Heart left ventricle (tissue), 13 donors: ENCODE data around the gene GOSR2.

Experiments used
- POLR2A ChIP-seq, 2 donors: fragments of 450-650 bp; IDR thresholded peaks; one replicate each; pipeline ENCODE4 v1.6.1; 2017; ENCODE audit warnings: antibody characterized with exemption in 2 of 2, mild to moderate bottlenecking in 2 of 2, moderate library complexity in 2 of 2
- TF ChIP-seq, protein P1 (sequence below), 12 donors: fragments of 200-600 bp; sonication (generic) in 4 of 12; IDR thresholded peaks; one replicate each; pipeline versions ENCODE4 v1.5.0 to v1.8.0; 2018 to 2022; ENCODE audit warnings: antibody characterized with exemption in 12 of 12, mild to moderate bottlenecking in 5 of 12
- donor health status: ischemic (EF 13 %, LVEDD 7.1; RV severe dilation, severe dysfunction).
- donor health status: DM: no; HTN: yes; CAD: no.
- donor health status: DM: no; HTN: no; CAD: no.
- donor health status: ischemic (EF 25% LVEDD 6.9; RV normal size, moderate dysfunction).
- donor health status: ischemic (EF 25% LVEDD 5.7; RV mildly dilated, moderate dysfunction).
- donor health status: ischemic (EF 35%, LVEDD 5.7; RV mildly dilated, moderate dysfunction).
- donor health status: nonischemic (EF 11% LVEDD 7.7; RV severe dilation, severe dysfunction).
- donor health status: DM: yes; HTN: yes; CAD: no.
- donor health status: PGD.
- donor health status: ischemic (EF 29% LVEDD 5.4; RV normal size, mild dysfunction).
- donor health status: nonischemic (EF 23%, LVEDD 6.1; RV moderate dilation, normal function).

DNA sequence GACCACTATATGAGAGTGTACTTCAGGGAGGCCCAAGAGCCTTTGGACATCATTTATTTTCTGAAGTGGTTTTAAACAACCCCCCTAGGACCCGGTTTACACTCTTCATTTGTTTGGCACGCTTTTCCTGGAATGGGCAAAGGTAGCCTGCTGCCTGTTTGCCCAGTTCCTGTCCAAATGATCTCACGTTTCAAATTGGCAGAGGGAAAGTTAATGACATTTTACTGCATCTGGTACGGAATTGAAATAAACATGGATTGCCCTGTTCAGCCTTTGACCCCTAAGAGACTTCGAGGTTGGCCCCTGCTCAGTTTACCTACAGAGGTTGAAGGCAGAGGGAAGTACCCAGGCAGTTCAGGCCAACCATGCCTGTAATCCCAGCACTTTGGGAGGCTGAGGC lies 61.9 kb downstream of the GOSR2 start:
- TF ChIP-seq, protein P1, sequence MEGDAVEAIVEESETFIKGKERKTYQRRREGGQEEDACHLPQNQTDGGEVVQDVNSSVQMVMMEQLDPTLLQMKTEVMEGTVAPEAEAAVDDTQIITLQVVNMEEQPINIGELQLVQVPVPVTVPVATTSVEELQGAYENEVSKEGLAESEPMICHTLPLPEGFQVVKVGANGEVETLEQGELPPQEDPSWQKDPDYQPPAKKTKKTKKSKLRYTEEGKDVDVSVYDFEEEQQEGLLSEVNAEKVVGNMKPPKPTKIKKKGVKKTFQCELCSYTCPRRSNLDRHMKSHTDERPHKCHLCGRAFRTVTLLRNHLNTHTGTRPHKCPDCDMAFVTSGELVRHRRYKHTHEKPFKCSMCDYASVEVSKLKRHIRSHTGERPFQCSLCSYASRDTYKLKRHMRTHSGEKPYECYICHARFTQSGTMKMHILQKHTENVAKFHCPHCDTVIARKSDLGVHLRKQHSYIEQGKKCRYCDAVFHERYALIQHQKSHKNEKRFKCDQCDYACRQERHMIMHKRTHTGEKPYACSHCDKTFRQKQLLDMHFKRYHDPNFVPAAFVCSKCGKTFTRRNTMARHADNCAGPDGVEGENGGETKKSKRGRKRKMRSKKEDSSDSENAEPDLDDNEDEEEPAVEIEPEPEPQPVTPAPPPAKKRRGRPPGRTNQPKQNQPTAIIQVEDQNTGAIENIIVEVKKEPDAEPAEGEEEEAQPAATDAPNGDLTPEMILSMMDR (IDR thresholded peaks at IDR 0.05): no peak
- TF ChIP-seq POLR2A (IDR thresholded peaks at IDR 0.05): no peak
